HFFc6 (cell line): ENCODE measurements around the gene APC2. TPM values are rescaled to one million over a fixed set of nuclear protein-coding genes. Genes with fewer than 3 reads are reported as not detected.
A peak's percentile ranks its signal among the peaks of the same experiment; 100 is the strongest.
"Not testable (repeated sequence)": the region's sequence is repeated elsewhere in the genome, so short reads cannot be mapped to it uniquely, and the experiment has no call there.

Experiments
- DNase-seq: peaks from one replicate; pipeline ENCODE4 v3.0.0-alpha.2; 2018
- H3K27ac Mint-ChIP-seq: 2 replicates; pipeline ENCODE4 v1.8.0; 2020; ENCODE audit warnings: mild to moderate bottlenecking, mixed read lengths
- H3K27me3 Mint-ChIP-seq: 2 replicates; pipeline ENCODE4 v1.8.0; 2021; ENCODE audit warnings: mild to moderate bottlenecking, moderate library complexity, mixed read lengths; ENCODE audit not compliant: insufficient read depth
- H3K36me3 Mint-ChIP-seq: 2 replicates; pipeline ENCODE4 v1.8.0; 2021; ENCODE audit warnings: low read depth, mixed read lengths
- H3K4me1 Mint-ChIP-seq: 2 replicates; pipeline ENCODE4 v1.8.0; 2020; ENCODE audit warnings: low read depth, mixed read lengths
- H3K4me3 Mint-ChIP-seq: 2 replicates; pipeline ENCODE4 v1.8.0; 2020; ENCODE audit warnings: mild to moderate bottlenecking, moderate library complexity, mixed read lengths
- H3K9me3 Mint-ChIP-seq: 2 replicates; pipeline ENCODE4 v1.8.0; 2020; ENCODE audit warnings: mild to moderate bottlenecking, mixed read lengths
- total RNA-seq, 6 experiments: library from RNA; stranded (reverse); fragmentation: NEBNext Ultra II Directional; extraction: Animal tissue kit (Norgen Biotek cat#: 25700); gene quantifications; 2 replicates in 1 of 6; 3 replicates in 5 of 6; pipeline ENCODE4 v1.2.3, GENCODE V29; 2021
- TF ChIP-seq, protein P1 (sequence below): fragments of 200-600 bp; sonication (generic); IDR thresholded peaks from 2 replicates; pipeline ENCODE4 v1.5.0; 2021; ENCODE audit warnings: antibody characterized with exemption, mild to moderate bottlenecking

The APC2 gene
- total RNA-seq, 6 experiments from 2014 or later = 0.18 to 0.47 (median 0.32) TPM

- Mint-ChIP-seq H3K9me3 (no peaks in the 10 kb centered on the region), H3K27me3 (peaks cover 9% of the 10 kb centered on the region), H3K4me1 (peaks cover 8% of the 10 kb centered on the region), H3K36me3 (no peaks in the 10 kb centered on the region; the same call in 1 of the 2 replicates), H3K4me3 (no peak overlapping the region), H3K27ac (no peak overlapping the region)
- no peak for DNase-seq
- TF ChIP-seq, protein P1, sequence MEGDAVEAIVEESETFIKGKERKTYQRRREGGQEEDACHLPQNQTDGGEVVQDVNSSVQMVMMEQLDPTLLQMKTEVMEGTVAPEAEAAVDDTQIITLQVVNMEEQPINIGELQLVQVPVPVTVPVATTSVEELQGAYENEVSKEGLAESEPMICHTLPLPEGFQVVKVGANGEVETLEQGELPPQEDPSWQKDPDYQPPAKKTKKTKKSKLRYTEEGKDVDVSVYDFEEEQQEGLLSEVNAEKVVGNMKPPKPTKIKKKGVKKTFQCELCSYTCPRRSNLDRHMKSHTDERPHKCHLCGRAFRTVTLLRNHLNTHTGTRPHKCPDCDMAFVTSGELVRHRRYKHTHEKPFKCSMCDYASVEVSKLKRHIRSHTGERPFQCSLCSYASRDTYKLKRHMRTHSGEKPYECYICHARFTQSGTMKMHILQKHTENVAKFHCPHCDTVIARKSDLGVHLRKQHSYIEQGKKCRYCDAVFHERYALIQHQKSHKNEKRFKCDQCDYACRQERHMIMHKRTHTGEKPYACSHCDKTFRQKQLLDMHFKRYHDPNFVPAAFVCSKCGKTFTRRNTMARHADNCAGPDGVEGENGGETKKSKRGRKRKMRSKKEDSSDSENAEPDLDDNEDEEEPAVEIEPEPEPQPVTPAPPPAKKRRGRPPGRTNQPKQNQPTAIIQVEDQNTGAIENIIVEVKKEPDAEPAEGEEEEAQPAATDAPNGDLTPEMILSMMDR = no peak
These were observed 24.3 kb downstream of the APC2 start for GRCh38 chr19:1474011-1474764.

- no peaks in the 10 kb centered on the region; the same call in 1 of the 2 replicates for H3K36me3 Mint-ChIP-seq
- no peak overlapping the region for H3K4me3 Mint-ChIP-seq
- no peak overlapping the region for H3K27ac Mint-ChIP-seq
- H3K27me3 Mint-ChIP-seq = peaks cover 9% of the 10 kb centered on the region
- H3K9me3 Mint-ChIP-seq = no peaks in the 10 kb centered on the region
- H3K4me1 Mint-ChIP-seq = peaks cover 11% of the 10 kb centered on the region
- TF ChIP-seq, protein P1 = no peak
- no peak for DNase-seq
These were observed 24.9 kb downstream of the APC2 start for GRCh38 chr19:1474765-1475351.

- TF ChIP-seq, protein P1 = no peak
- no peaks in the 10 kb centered on the region; the same call in 1 of the 2 replicates for H3K36me3 Mint-ChIP-seq
- no peaks in the 10 kb centered on the region for H3K9me3 Mint-ChIP-seq
- DNase-seq = no peak
- H3K4me1 Mint-ChIP-seq = peaks cover 11% of the 10 kb centered on the region
- no peak overlapping the region for H3K4me3 Mint-ChIP-seq
- H3K27me3 Mint-ChIP-seq = peaks cover 6% of the 10 kb centered on the region
- H3K27ac Mint-ChIP-seq = no peak overlapping the region
These were observed 26.0 kb downstream of the APC2 start for GRCh38 chr19:1475751-1476437.

DNA sequence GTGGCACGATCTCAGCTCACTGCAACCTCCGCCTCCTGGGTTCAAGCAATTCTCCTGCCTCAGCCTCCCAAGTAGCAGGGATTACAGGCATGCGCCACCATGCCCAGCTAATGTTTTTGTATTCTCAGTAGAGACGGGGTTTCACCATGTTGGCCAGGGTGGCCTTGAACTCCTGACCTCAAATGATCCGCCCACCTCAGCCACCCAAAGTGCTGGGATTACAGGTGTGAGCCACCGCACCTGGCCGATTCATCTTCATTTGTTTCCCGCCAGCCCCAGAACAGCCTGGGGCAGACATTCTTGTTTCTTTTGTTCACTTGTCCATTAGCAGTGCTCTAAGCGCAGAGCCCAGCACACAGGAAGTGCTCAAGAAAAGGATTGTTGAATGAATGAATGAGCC is 27.1 kb downstream of the APC2 start:
- DNase-seq, H3K27me3 Mint-ChIP-seq, H3K9me3 Mint-ChIP-seq, H3K36me3 Mint-ChIP-seq, H3K27ac Mint-ChIP-seq: not testable (repeated sequence)
- Mint-ChIP-seq H3K4me3 (peak overlapping the region; percentile 30; the same call in 1 of the 2 replicates), H3K4me1 (peaks cover 11% of the 10 kb centered on the region)

DNA sequence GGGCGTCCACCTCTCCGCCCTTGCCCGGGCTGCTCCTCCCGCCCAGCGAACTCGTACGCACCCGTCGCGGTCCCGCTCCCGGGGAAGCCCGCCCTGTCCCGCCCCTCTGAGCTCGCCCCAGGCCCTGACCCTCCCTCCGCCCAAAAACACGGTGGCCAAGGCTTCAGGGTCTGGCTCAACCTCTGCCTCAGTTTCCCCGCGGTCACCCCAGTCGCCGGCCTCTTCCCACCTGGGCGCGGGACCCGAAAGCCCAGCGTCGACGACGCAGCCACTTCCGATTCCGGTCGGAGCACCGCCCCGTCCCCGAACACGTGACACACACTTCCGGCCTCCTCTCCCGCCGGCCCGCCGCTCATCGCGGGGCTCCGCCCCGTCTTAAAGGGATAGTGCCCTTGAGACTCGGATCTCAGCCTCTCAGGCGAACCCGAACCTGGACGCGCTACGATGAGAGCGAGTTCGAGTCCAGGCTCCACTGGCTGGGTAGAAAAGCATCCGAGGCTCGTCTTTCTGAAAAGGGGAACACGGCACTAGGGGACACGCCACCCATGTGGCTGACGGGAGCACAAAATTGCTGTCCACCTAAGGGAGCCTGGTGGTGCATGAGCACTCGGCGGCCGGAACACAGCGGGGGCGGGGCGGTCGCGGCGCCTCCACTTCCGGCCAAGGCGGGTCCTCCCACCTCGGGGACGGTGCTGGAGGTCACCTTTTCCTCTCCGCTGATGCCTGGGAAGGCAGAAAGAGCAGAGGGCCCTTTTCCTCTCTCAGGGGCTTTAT is 29.2 kb downstream of the APC2 start, which contains the start of gene C19orf25:
C19orf25 (minus strand) TSS at position 282 of the 774 bp plus-strand sequence. CDS start 312 bp downstream, outside the sequence.
- peak within 1 kb of the TSS; percentile 93 for H3K4me3 Mint-ChIP-seq
- H3K36me3 Mint-ChIP-seq = no peaks in the 10 kb centered on the region; the same call in 1 of the 2 replicates
- H3K27ac Mint-ChIP-seq = peak within 1 kb of the TSS; percentile 90
- TF ChIP-seq, protein P1 = 0 out of 2 replicates have a peak, but pooled peaks have one; percentile 12
- DNase-seq = peak; percentile 88
- H3K4me1 Mint-ChIP-seq = peaks cover 11% of the 10 kb centered on the region
- H3K27me3 Mint-ChIP-seq = peaks cover 3% of the 10 kb centered on the region; the same call in 1 of the 2 replicates
- H3K9me3 Mint-ChIP-seq = no peaks in the 10 kb centered on the region
